OCI-LY1 (cell line): Measurements from ENCODE around the gene TTPAL.

Experiments used
- H2AFZ ChIP-seq: fragments of 200-600 bp; sonication (generic), shearing (Covaris generic); 2 replicates; pipeline ENCODE4 v1.6.0; 2014; ENCODE audit warnings: antibody characterized with exemption, mild to moderate bottlenecking, low read length
- H3F3A ChIP-seq: fragments of 200-600 bp; sonication (generic), shearing (Covaris generic); 2 replicates; pipeline ENCODE4 v1.6.0; 2014; ENCODE audit warnings: mild to moderate bottlenecking, antibody characterized with exemption, low read length, moderate library complexity; ENCODE audit not compliant: insufficient read depth
- H3K27ac ChIP-seq: fragments of 200-600 bp; sonication (generic); 2 replicates; pipeline ENCODE4 v1.5.1; 2014; ENCODE audit warnings: low read length, mixed run types, mild to moderate bottlenecking, low read depth; ENCODE audit not compliant: poor library complexity, severe bottlenecking
- H3K27me3 ChIP-seq: fragments of 200-600 bp; sonication (generic); 2 replicates; pipeline ENCODE4 v1.6.0; 2014; ENCODE audit warnings: antibody characterized with exemption, mild to moderate bottlenecking, low read length, moderate library complexity; ENCODE audit not compliant: insufficient read depth
- H3K36me3 ChIP-seq: fragments of 200-600 bp; sonication (generic); 2 replicates; pipeline ENCODE4 v1.6.1; 2014; ENCODE audit warnings: mild to moderate bottlenecking, antibody characterized with exemption, low read length, moderate library complexity, mixed read lengths; ENCODE audit not compliant: insufficient read depth
- H3K4me1 ChIP-seq: fragments of 200-600 bp; sonication (generic); 2 replicates; pipeline ENCODE4 v1.5.1; 2014; ENCODE audit warnings: mild to moderate bottlenecking, low read length, moderate library complexity; ENCODE audit not compliant: insufficient read depth, severe bottlenecking
- H3K4me2 ChIP-seq: fragments of 200-600 bp; sonication (generic), shearing (Covaris generic); 2 replicates; pipeline ENCODE4 v1.6.1; 2014; ENCODE audit warnings: low read length
- H3K4me3 ChIP-seq: fragments of 200-600 bp; sonication (generic); 2 replicates; pipeline ENCODE4 v1.5.1; 2014; ENCODE audit warnings: low read length, low read depth, mild to moderate bottlenecking, mixed read lengths; ENCODE audit not compliant: poor library complexity, severe bottlenecking
- H3K79me2 ChIP-seq: fragments of 200-600 bp; shearing (Covaris generic); 2 replicates; pipeline ENCODE4 v1.6.1; 2016; ENCODE audit warnings: mixed run types, low read length, mixed read lengths; ENCODE audit not compliant: insufficient read depth
- H3K9ac ChIP-seq: fragments of 200-600 bp; sonication (generic), shearing (Covaris generic); 2 replicates; pipeline ENCODE4 v1.6.1; 2014; ENCODE audit warnings: mild to moderate bottlenecking, low read length, mixed read lengths
- H3K9me2 ChIP-seq: fragments of 200-600 bp; sonication (generic), shearing (Covaris generic); 2 replicates; pipeline ENCODE4 v1.6.1; 2014; ENCODE audit warnings: low read depth, mild to moderate bottlenecking, low read length, mixed read lengths
- H3K9me3 ChIP-seq: fragments of 200-600 bp; shearing (Covaris generic); 2 replicates; pipeline ENCODE4 v1.6.1; 2014; ENCODE audit warnings: low read length, mixed read lengths
- H4K20me1 ChIP-seq: fragments of 200-600 bp; sonication (generic), shearing (Covaris generic); 2 replicates; pipeline ENCODE4 v1.6.0; 2016; ENCODE audit warnings: mild to moderate bottlenecking, low read length; ENCODE audit not compliant: insufficient read depth
- CTCF ChIP-seq: fragments of 200-600 bp; sonication (generic), shearing (Covaris generic); IDR thresholded peaks from 2 replicates; pipeline ENCODE4 v1.5.1; 2017; ENCODE audit warnings: mild to moderate bottlenecking, antibody characterized with exemption, low read length, moderate library complexity, mixed read lengths
- EZH2 ChIP-seq: fragments of 200-600 bp; sonication (generic), shearing (Covaris generic); IDR thresholded peaks from 2 replicates; pipeline ENCODE4 v1.8.0; 2017; ENCODE audit warnings: borderline replicate concordance, mixed run types, mild to moderate bottlenecking, antibody characterized with exemption, low read length, moderate library complexity, mixed read lengths

TTPAL gene

DNA sequence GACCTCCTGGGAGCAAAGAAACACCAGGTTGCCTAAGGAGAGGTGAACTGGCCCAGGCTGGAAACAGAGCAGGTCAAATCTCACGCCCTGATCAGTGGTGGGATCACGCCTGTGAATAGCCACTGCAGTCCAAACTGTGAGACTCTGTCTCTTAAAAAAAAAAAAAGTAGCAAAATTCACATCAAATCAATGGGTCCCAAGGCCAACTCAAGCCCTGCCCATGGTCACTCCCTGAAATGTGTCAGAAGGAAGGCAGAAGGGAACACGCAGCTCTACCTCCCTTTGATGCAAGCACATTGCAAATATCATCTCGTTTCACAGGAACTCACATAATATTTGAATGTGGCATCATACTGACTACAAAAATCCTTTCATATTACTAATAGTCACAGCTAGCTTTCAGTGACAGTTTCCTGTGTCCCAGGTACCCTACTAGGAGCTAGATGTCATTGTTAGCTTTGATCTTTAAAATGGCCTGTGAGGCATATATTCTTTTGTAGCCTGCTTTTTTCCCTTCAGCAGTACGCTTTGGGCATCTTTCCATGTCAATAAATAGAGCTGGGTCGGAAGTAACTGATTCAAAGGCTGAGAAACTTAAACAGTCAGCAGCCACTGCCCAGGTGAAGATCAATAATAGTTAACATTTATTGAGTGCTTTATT, 14.4 kb upstream of the TTPAL start:
- no peak overlapping the region for H2AFZ ChIP-seq
- H3K9ac ChIP-seq, result no peak overlapping the region
- H3K79me2 ChIP-seq, result no peaks in the 10 kb centered on the region
- H4K20me1 ChIP-seq, result no peaks in the 10 kb centered on the region
- no peaks in the 10 kb centered on the region for H3K36me3 ChIP-seq
- H3K27me3 ChIP-seq, result 0 out of 2 replicates have a peak, but pooled peaks cover 5% of the 10 kb centered on the region
- H3K27ac ChIP-seq, result no peak overlapping the region
- TF ChIP-seq EZH2 (no peak), CTCF (no peak; the same call in 1 of the 2 replicates)
- H3K4me3 ChIP-seq, result no peak overlapping the region
- no peaks in the 10 kb centered on the region for H3K9me3 ChIP-seq
- H3F3A ChIP-seq, result no peaks in the 10 kb centered on the region
- no peaks in the 10 kb centered on the region for H3K9me2 ChIP-seq
- H3K4me1 ChIP-seq, result no peaks in the 10 kb centered on the region
- no peak overlapping the region for H3K4me2 ChIP-seq

- Histone ChIP-seq H3K36me3 (no peaks in the 10 kb centered on the region), H3K4me3 (no peak overlapping the region)
These were observed 13.9 kb upstream of the TTPAL start for GRCh38 chr20:44461803-44462174.

DNA sequence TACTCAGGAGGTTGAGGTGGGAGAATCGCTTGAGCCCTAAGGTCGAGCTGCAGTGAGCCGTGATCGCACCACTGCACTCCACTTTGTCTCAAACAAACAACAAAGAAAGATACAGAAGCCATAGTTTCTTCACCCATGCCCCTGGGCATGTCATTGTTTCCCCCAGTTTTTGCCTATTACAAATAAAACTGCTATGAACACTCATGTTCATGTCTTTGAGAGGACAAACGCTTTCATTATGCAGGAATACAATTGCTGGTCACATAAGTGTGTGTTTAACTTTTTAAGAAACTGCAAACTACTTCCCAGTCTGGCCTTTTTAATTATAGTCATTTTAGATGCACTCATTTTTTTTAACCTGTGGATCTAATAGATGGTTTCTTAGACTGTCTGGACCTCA, 12.2 kb upstream of the TTPAL start:
- Histone ChIP-seq H4K20me1 (no peaks in the 10 kb centered on the region), H3K36me3 (no peaks in the 10 kb centered on the region), H3K27ac (no peak overlapping the region), H3K9me2 (no peaks in the 10 kb centered on the region), H3K27me3 (0 out of 2 replicates have a peak, but pooled peaks cover 5% of the 10 kb centered on the region), H3F3A (no peaks in the 10 kb centered on the region), H3K4me3 (no peak overlapping the region), H3K9me3 (no peaks in the 10 kb centered on the region), H3K4me2 (no peak overlapping the region), H2AFZ (no peak overlapping the region), H3K9ac (no peak overlapping the region), H3K79me2 (no peaks in the 10 kb centered on the region), H3K4me1 (no peaks in the 10 kb centered on the region)
- TF ChIP-seq EZH2 (no peak), CTCF (no peak)

More at GRCh38 chr20:44461803-44462174, 13.9 kb upstream of the TTPAL start:
- Histone ChIP-seq H4K20me1 (no peaks in the 10 kb centered on the region), H3K4me1 (no peaks in the 10 kb centered on the region), H3K79me2 (no peaks in the 10 kb centered on the region), H2AFZ (no peak overlapping the region), H3F3A (no peaks in the 10 kb centered on the region), H3K9ac (no peak overlapping the region), H3K9me3 (no peaks in the 10 kb centered on the region), H3K9me2 (no peaks in the 10 kb centered on the region), H3K4me2 (no peak overlapping the region), H3K27ac (no peak overlapping the region), H3K27me3 (0 out of 2 replicates have a peak, but pooled peaks cover 5% of the 10 kb centered on the region)
- no peak for TF ChIP-seq EZH2
- TF ChIP-seq CTCF, result no peak
